ENCODE results near the gene FUBP3.

FUBP3 gene

GRCh38 chr9:130626249-130626996 is 47.0 kb downstream of the FUBP3 start:
- H3K36me3 ChIP-seq (ENCODE audit: control insufficient read depth, insufficient read depth, low read length), result peaks cover 43% of the 10 kb centered on the region
- no peaks in the 10 kb centered on the region for H3K27me3 ChIP-seq (ENCODE audit: control insufficient read depth, insufficient read depth, low read length)
- H3K9ac ChIP-seq (ENCODE audit: low read length), result no peak overlapping the region
- no peak overlapping the region for H3K4me3 ChIP-seq (ENCODE audit: low read length)
- no peaks in the 10 kb centered on the region for H3K4me1 ChIP-seq (ENCODE audit: control insufficient read depth, insufficient read depth, low read length)
- H3K27ac ChIP-seq (ENCODE audit: low read depth, low read length), result no peak overlapping the region

GRCh38 chr9:130627051-130627450 is 47.7 kb downstream of the FUBP3 start:
- no peak overlapping the region for H3K4me3 ChIP-seq (ENCODE audit: low read length)
- no peak overlapping the region for H3K9ac ChIP-seq (ENCODE audit: low read length)
- H3K4me1 ChIP-seq (ENCODE audit: control insufficient read depth, insufficient read depth, low read length), result no peaks in the 10 kb centered on the region
- H3K27me3 ChIP-seq (ENCODE audit: control insufficient read depth, insufficient read depth, low read length), result no peaks in the 10 kb centered on the region
- no peak overlapping the region for H3K27ac ChIP-seq (ENCODE audit: low read depth, low read length)
- peaks cover 49% of the 10 kb centered on the region for H3K36me3 ChIP-seq (ENCODE audit: control insufficient read depth, insufficient read depth, low read length)

- H3K4me3 ChIP-seq (ENCODE audit: low read length), result no peak overlapping the region
- no peak overlapping the region for H3K9ac ChIP-seq (ENCODE audit: low read length)
- peaks cover 59% of the 10 kb centered on the region for H3K36me3 ChIP-seq (ENCODE audit: control insufficient read depth, insufficient read depth, low read length)
- H3K27ac ChIP-seq (ENCODE audit: low read depth, low read length), result no peak overlapping the region
- H3K27me3 ChIP-seq (ENCODE audit: control insufficient read depth, insufficient read depth, low read length), result no peaks in the 10 kb centered on the region
- H3K4me1 ChIP-seq (ENCODE audit: control insufficient read depth, insufficient read depth, low read length), result no peaks in the 10 kb centered on the region
Measured at GRCh38 chr9:130627896-130628792, 48.8 kb downstream of the FUBP3 start.

GRCh38 chr9:130629443-130630070 is 50.2 kb downstream of the FUBP3 start:
- no peak overlapping the region for H3K4me3 ChIP-seq (ENCODE audit: low read length)
- H3K36me3 ChIP-seq (ENCODE audit: control insufficient read depth, insufficient read depth, low read length), result peaks cover 59% of the 10 kb centered on the region
- no peak overlapping the region for H3K27ac ChIP-seq (ENCODE audit: low read depth, low read length)
- H3K4me1 ChIP-seq (ENCODE audit: control insufficient read depth, insufficient read depth, low read length), result no peaks in the 10 kb centered on the region
- no peaks in the 10 kb centered on the region for H3K27me3 ChIP-seq (ENCODE audit: control insufficient read depth, insufficient read depth, low read length)
- H3K9ac ChIP-seq (ENCODE audit: low read length), result no peak overlapping the region

- no peak overlapping the region for H3K27ac ChIP-seq (ENCODE audit: low read depth, low read length)
Measured at GRCh38 chr9:130630071-130630450, 50.7 kb downstream of the FUBP3 start.

GRCh38 chr9:130630506-130631330 is 51.3 kb downstream of the FUBP3 start:
- H3K9ac ChIP-seq (ENCODE audit: low read length), result no peak overlapping the region
- H3K27me3 ChIP-seq (ENCODE audit: control insufficient read depth, insufficient read depth, low read length), result no peaks in the 10 kb centered on the region
- no peak overlapping the region for H3K4me3 ChIP-seq (ENCODE audit: low read length)
- H3K4me1 ChIP-seq (ENCODE audit: control insufficient read depth, insufficient read depth, low read length), result no peaks in the 10 kb centered on the region
- H3K27ac ChIP-seq (ENCODE audit: low read depth, low read length), result no peak overlapping the region
- peaks cover 56% of the 10 kb centered on the region for H3K36me3 ChIP-seq (ENCODE audit: control insufficient read depth, insufficient read depth, low read length)

More at GRCh38 chr9:130630071-130630450, 50.7 kb downstream of the FUBP3 start:
- H3K4me1 ChIP-seq (ENCODE audit: control insufficient read depth, insufficient read depth, low read length), result no peaks in the 10 kb centered on the region
- no peak overlapping the region for H3K4me3 ChIP-seq (ENCODE audit: low read length)
- peaks cover 61% of the 10 kb centered on the region for H3K36me3 ChIP-seq (ENCODE audit: control insufficient read depth, insufficient read depth, low read length)
- H3K9ac ChIP-seq (ENCODE audit: low read length), result no peak overlapping the region
- no peaks in the 10 kb centered on the region for H3K27me3 ChIP-seq (ENCODE audit: control insufficient read depth, insufficient read depth, low read length)

- Histone ChIP-seq H3K4me3 (ENCODE audit: low read length) (no peak overlapping the region), H3K36me3 (ENCODE audit: control insufficient read depth, insufficient read depth, low read length) (peaks cover 56% of the 10 kb centered on the region), H3K4me1 (ENCODE audit: control insufficient read depth, insufficient read depth, low read length) (no peaks in the 10 kb centered on the region), H3K27me3 (ENCODE audit: control insufficient read depth, insufficient read depth, low read length) (no peaks in the 10 kb centered on the region), H3K27ac (ENCODE audit: low read depth, low read length) (no peak overlapping the region), H3K9ac (ENCODE audit: low read length) (no peak overlapping the region)
Measured at GRCh38 chr9:130631331-130632080, 52.1 kb downstream of the FUBP3 start.

GRCh38 chr9:130632081-130632710 is 52.8 kb downstream of the FUBP3 start:
- Histone ChIP-seq H3K27ac (ENCODE audit: low read depth, low read length) (no peak overlapping the region), H3K4me3 (ENCODE audit: low read length) (no peak overlapping the region), H3K27me3 (ENCODE audit: control insufficient read depth, insufficient read depth, low read length) (no peaks in the 10 kb centered on the region), H3K36me3 (ENCODE audit: control insufficient read depth, insufficient read depth, low read length) (peaks cover 52% of the 10 kb centered on the region), H3K9ac (ENCODE audit: low read length) (no peak overlapping the region), H3K4me1 (ENCODE audit: control insufficient read depth, insufficient read depth, low read length) (no peaks in the 10 kb centered on the region)

GRCh38 chr9:130632841-130633240 is 53.5 kb downstream of the FUBP3 start:
- no peak overlapping the region for H3K4me3 ChIP-seq (ENCODE audit: low read length)
- no peaks in the 10 kb centered on the region for H3K4me1 ChIP-seq (ENCODE audit: control insufficient read depth, insufficient read depth, low read length)
- no peak overlapping the region for H3K9ac ChIP-seq (ENCODE audit: low read length)
- peaks cover 51% of the 10 kb centered on the region for H3K36me3 ChIP-seq (ENCODE audit: control insufficient read depth, insufficient read depth, low read length)
- H3K27ac ChIP-seq (ENCODE audit: low read depth, low read length), result no peak overlapping the region
- no peaks in the 10 kb centered on the region for H3K27me3 ChIP-seq (ENCODE audit: control insufficient read depth, insufficient read depth, low read length)

GRCh38 chr9:130633336-130634190 is 54.2 kb downstream of the FUBP3 start:
- Histone ChIP-seq H3K4me1 (ENCODE audit: control insufficient read depth, insufficient read depth, low read length) (no peaks in the 10 kb centered on the region), H3K9ac (ENCODE audit: low read length) (no peak overlapping the region), H3K36me3 (ENCODE audit: control insufficient read depth, insufficient read depth, low read length) (peaks cover 48% of the 10 kb centered on the region), H3K4me3 (ENCODE audit: low read length) (no peak overlapping the region), H3K27ac (ENCODE audit: low read depth, low read length) (no peak overlapping the region), H3K27me3 (ENCODE audit: control insufficient read depth, insufficient read depth, low read length) (no peaks in the 10 kb centered on the region)

Data from rectal smooth muscle tissue (tissue), 1 donor.